Esophagus muscularis mucosa (tissue), 4 donors: ENCODE measurements around the gene SLC35F2.

Experiments used
- EP300 ChIP-seq: sonication (generic); formaldehyde crosslinking; IDR thresholded peaks from one replicate; pipeline ENCODE4 v1.6.1; 2017; ENCODE audit warnings: antibody characterized with exemption
- POLR2A ChIP-seq: fragments of 450-650 bp; IDR thresholded peaks from one replicate; pipeline ENCODE4 v1.6.1; 2017; ENCODE audit warnings: antibody characterized with exemption, moderate library complexity, mild to moderate bottlenecking, low read depth
- TF ChIP-seq, protein P1 (sequence below), 3 experiments: fragments of 200-600 bp in 2 of 3; fragments of 450-650 bp in 1 of 3; sonication (generic) in 2 of 3; IDR thresholded peaks; one replicate each; pipeline ENCODE4 v1.5.1; 2017 to 2019; ENCODE audit warnings: antibody characterized with exemption in 3 of 3, mild to moderate bottlenecking in 2 of 3, moderate library complexity in 1 of 3

DNA sequence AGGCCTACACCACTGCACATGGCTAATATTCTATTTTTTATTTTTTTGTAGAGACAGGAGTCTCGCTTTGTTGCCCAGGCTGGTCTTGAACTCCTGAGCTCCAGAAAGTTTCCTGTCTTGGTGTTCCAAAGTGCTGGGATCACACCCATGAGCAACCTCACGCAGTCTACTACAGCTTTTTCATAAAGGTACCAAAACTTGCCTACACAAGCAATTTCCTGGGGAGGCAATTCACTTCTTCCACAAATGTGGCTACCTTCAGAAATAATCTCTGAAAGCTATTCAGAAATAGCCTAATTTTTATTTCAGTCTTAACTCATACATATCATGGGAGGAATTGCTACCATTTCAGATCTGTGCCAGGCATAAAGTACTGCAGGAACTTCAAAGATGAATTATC lies 11.4 kb downstream of the SLC35F2 start:
- TF ChIP-seq, protein P1, sequence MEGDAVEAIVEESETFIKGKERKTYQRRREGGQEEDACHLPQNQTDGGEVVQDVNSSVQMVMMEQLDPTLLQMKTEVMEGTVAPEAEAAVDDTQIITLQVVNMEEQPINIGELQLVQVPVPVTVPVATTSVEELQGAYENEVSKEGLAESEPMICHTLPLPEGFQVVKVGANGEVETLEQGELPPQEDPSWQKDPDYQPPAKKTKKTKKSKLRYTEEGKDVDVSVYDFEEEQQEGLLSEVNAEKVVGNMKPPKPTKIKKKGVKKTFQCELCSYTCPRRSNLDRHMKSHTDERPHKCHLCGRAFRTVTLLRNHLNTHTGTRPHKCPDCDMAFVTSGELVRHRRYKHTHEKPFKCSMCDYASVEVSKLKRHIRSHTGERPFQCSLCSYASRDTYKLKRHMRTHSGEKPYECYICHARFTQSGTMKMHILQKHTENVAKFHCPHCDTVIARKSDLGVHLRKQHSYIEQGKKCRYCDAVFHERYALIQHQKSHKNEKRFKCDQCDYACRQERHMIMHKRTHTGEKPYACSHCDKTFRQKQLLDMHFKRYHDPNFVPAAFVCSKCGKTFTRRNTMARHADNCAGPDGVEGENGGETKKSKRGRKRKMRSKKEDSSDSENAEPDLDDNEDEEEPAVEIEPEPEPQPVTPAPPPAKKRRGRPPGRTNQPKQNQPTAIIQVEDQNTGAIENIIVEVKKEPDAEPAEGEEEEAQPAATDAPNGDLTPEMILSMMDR (IDR thresholded peaks at IDR 0.05): no peak
- TF ChIP-seq POLR2A (no peak), EP300 (no peak)
